Activated T-helper 17 cell treated with anti-CD3 and anti-CD28 coated beads, Interleukin-2, amount 50 U/mL, for 72 hours (primary cell): ENCODE results near the gene TMEM101. TPM values are rescaled to one million over a fixed set of nuclear protein-coding genes. Genes with fewer than 3 reads are reported as not detected.
A peak's percentile ranks its signal among the peaks of the same experiment; 100 is the strongest.
"Not testable (repeated sequence)": the region's sequence is repeated elsewhere in the genome, so short reads cannot be mapped to it uniquely, and the experiment has no call there.

Source experiments
- ATAC-seq: fragments of 150-1000 bp; cut with Tn5 transposase; replicated peaks from 2 replicates; pipeline ENCODE4 v1.10.0; 2021; ENCODE audit warnings: mild to moderate bottlenecking, moderate library complexity
- H3K27ac Mint-ChIP-seq: one replicate; pipeline ENCODE4 v1.8.0; 2022; ENCODE audit warnings: mixed read lengths
- H3K27me3 Mint-ChIP-seq: one replicate; pipeline ENCODE4 v1.8.0; 2022; ENCODE audit warnings: mixed read lengths
- H3K36me3 Mint-ChIP-seq: one replicate; pipeline ENCODE4 v1.8.0; 2022; ENCODE audit warnings: low read depth, mild to moderate bottlenecking, mixed read lengths
- H3K4me1 Mint-ChIP-seq: one replicate; pipeline ENCODE4 v1.8.0; 2022; ENCODE audit warnings: mixed read lengths
- H3K4me3 Mint-ChIP-seq: one replicate; pipeline ENCODE4 v1.8.0; 2022; ENCODE audit warnings: mild to moderate bottlenecking, mixed read lengths
- H3K9me3 Mint-ChIP-seq: one replicate; pipeline ENCODE4 v1.8.0; 2022; ENCODE audit warnings: mixed read lengths
- total RNA-seq, 2 donors: library from RNA; stranded (reverse); gene quantifications; one replicate each; pipeline ENCODE4 v1.2.3, GENCODE V29; 2022

Gene TMEM101
- total RNA-seq, 2 donors from 2014 or later: 33.0 to 35.1 TPM

DNA sequence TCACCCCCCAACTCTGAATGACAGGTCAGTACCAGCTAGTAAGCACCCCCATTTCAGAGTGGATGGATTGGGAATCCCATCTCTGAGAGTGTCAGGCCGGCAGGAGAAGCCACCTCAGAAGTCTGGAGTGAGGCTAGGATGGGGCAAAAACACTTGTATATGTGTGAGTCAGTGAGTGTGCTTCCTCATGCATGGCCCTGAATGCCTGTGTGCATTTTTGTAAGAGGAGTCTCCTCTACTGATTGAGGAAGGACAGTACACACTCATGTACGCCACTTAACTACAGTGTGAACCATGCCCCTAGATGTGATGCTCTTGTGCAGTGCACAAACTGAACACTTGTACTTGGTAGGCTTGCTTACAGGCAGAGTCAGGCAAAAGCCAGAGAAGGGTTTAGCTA lies 32.6 kb downstream of the TMEM101 start:
- H3K27ac Mint-ChIP-seq: no peak overlapping the region
- no peaks in the 10 kb centered on the region for H3K4me1 Mint-ChIP-seq
- no peaks in the 10 kb centered on the region for H3K9me3 Mint-ChIP-seq
- H3K4me3 Mint-ChIP-seq: peak overlapping the region; percentile 27
- peaks cover 22% of the 10 kb centered on the region for H3K27me3 Mint-ChIP-seq
- no peak for ATAC-seq
- H3K36me3 Mint-ChIP-seq: no peaks in the 10 kb centered on the region

DNA sequence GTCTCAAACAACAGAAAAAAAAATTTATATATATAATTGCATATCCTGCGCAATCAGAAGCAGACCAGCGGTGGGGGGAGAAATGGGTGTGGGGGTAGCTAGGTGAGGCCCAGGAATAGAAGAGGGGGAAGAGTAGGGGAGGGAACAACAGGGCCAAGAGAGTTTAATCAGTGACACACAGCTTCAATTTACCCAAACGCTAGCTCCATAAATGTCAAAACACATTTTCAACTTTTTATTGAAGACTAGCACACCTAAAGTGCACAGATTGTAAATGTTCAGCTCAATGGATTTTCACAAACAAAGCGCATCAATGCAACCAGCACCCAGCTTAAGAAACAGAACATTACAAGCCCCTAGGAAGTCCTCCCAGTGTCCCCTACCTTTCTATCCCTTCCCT lies 35.1 kb downstream of the TMEM101 start:
- ATAC-seq: no peak
- H3K36me3 Mint-ChIP-seq: no peaks in the 10 kb centered on the region
- H3K27ac Mint-ChIP-seq: no peak overlapping the region
- H3K9me3 Mint-ChIP-seq: no peaks in the 10 kb centered on the region
- no peaks in the 10 kb centered on the region for H3K4me1 Mint-ChIP-seq
- H3K27me3 Mint-ChIP-seq: peaks cover 22% of the 10 kb centered on the region
- H3K4me3 Mint-ChIP-seq: no peak overlapping the region

DNA sequence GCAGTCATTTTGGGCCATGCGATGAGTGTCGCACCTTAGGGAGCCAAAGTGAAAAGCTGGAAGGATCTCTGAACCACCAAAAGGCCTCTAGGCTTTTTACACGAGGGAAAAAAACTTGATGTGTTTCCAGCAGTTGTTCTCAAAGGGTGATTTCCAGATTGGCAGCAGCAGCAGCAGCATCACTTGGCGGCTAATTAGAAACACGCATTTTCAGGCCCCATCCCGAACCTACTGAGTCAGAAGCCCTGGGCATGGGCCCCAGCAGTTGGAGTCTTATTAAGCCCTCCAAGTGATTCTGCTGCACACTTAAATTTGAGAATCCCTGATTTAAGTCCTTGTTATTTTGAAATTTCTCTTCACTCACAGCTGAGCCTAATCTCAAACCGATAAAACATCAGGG lies 35.8 kb downstream of the TMEM101 start:
- peaks cover 22% of the 10 kb centered on the region for H3K27me3 Mint-ChIP-seq
- no peaks in the 10 kb centered on the region for H3K9me3 Mint-ChIP-seq
- H3K27ac Mint-ChIP-seq: no peak overlapping the region
- no peaks in the 10 kb centered on the region for H3K4me1 Mint-ChIP-seq
- ATAC-seq: no peak
- no peaks in the 10 kb centered on the region for H3K36me3 Mint-ChIP-seq
- no peak overlapping the region for H3K4me3 Mint-ChIP-seq

DNA sequence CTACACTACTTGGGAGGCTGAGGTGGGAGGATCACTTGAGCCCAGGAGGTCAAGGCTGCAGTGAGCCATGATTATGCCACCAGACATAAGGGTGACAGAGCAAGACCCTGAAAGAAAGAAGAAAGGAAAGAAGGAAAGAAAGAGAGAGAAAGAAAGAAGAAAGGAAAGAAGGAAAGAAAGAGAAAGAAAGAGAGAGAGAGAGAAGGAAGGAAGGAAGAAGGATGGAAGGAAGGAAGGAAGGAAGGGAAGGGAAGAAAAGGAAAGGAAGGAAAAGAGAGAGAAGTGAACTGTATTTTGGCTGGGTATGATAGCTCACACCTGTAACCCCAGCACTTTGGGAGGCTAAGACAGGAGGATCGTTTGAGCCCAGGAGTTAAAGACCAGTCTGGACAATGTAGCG lies 36.7 kb downstream of the TMEM101 start:
- Mint-ChIP-seq H3K27ac (no peak overlapping the region), H3K4me1 (no peaks in the 10 kb centered on the region), H3K27me3 (peaks cover 20% of the 10 kb centered on the region), H3K4me3 (no peak overlapping the region), H3K9me3 (no peaks in the 10 kb centered on the region), H3K36me3 (no peaks in the 10 kb centered on the region)
- no peak for ATAC-seq

DNA sequence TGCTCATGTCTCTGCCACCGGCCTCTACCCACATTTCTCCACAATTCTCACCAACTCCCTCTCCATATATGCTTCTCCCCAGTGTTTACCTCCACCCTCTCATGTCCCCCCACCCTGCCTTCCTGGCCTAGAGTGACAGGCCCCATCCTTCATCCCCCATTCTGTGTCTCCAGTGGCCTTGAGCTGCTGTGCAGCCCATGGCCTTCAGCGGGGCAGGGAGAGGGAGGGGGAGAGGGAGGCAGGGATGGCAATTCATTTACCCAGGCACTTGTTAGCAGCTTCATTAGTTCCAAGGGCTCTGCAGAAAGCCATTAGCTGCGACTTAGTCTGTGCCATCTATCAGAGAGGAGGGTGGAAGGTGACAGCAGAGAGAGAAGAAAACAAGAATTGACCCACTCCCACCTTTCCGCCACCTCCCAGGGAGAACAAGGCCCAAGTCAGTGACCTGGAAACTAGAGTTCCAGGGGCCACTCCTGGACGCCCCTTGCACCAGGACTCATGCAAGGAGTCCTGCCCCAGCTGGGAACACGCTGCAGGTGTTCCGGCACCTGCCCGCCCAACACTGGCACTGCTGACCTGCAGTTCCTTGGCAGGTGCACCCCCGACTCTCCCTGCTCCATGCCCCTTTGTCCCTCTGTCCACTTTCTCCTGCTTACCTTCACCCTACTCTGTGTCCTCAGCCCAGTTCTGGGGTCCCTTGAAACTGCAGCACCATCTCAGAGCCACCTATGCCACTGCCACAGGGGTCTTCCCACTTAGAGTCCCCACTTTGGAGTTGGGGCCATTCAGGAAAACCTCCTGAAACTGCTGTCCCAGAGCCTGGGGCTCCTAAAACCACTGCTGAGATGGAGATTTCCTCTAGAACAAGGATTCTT lies 37.6 kb downstream of the TMEM101 start:
- Mint-ChIP-seq H3K4me3 (no peak overlapping the region), H3K27me3 (peaks cover 13% of the 10 kb centered on the region), H3K27ac (no peak overlapping the region), H3K4me1 (no peaks in the 10 kb centered on the region), H3K9me3 (no peaks in the 10 kb centered on the region), H3K36me3 (no peaks in the 10 kb centered on the region)
- ATAC-seq: no peak

DNA sequence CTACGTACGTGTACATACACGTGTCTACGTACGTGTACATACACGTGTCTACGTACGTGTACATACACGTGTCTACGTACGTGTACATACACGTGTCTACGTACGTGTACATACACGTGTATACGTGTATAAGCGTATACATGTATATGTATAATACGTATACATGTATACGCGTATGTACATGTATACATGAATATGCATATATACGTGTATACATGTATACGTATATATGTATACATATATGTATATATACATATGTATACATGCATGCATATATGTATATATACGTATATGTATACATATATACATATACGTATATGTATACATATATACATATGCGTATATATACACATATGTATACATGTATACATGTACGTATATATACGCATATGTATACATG lies 38.9 kb downstream of the TMEM101 start:
- Mint-ChIP-seq H3K9me3 (no peaks in the 10 kb centered on the region), H3K4me1 (no peaks in the 10 kb centered on the region), H3K36me3 (no peaks in the 10 kb centered on the region)

DNA sequence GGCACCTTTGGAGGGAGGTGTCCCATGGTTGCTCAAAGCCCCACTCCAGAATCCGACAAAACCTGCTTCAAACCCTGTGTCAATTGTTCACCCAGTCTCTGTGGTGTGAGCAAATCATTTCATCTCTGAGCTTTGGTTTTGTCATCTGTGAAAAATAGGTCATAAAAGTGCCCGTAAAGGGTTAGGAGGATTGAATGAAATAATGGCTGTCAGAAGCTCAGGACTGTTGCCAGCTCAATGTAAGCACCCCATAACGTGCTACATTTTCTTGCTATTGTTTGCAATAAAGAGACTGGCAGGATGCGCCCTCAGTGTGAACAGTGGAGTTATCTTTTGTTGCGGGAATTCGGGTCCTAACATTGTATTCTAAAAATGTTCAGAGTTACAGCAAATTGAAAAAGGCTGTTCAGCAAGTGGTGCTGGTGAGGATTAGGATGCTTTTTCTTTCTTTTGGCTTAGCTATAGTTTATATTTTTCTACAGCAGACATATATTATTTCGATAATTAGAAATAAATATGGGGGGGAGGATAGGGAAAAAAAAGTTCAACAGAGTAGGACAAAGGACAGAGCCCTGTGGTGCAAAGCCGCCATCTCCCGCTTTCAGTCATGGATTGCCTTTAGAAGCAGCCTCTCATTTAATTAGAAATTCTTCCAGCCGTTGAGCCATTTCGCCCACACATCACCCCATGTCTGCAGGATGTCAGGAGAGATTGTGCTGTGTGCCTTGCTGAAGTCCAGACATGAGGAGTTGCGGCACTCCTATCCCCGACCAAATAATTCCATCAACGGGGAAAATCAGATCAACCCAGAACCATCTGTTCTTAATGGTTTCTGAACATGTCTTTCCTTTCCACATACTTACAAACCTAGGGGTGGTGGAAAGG lies 40.1 kb downstream of the TMEM101 start:
- Mint-ChIP-seq H3K36me3 (no peaks in the 10 kb centered on the region), H3K9me3 (no peaks in the 10 kb centered on the region), H3K27me3 (no peaks in the 10 kb centered on the region), H3K4me3 (no peak overlapping the region), H3K27ac (no peak overlapping the region), H3K4me1 (no peaks in the 10 kb centered on the region)
- no peak for ATAC-seq

More for the DNA sequence above, 38.9 kb downstream of the TMEM101 start:
- peaks cover 3% of the 10 kb centered on the region for H3K27me3 Mint-ChIP-seq
- H3K27ac Mint-ChIP-seq: no peak overlapping the region
- no peak overlapping the region for H3K4me3 Mint-ChIP-seq
- no peak for ATAC-seq

DNA sequence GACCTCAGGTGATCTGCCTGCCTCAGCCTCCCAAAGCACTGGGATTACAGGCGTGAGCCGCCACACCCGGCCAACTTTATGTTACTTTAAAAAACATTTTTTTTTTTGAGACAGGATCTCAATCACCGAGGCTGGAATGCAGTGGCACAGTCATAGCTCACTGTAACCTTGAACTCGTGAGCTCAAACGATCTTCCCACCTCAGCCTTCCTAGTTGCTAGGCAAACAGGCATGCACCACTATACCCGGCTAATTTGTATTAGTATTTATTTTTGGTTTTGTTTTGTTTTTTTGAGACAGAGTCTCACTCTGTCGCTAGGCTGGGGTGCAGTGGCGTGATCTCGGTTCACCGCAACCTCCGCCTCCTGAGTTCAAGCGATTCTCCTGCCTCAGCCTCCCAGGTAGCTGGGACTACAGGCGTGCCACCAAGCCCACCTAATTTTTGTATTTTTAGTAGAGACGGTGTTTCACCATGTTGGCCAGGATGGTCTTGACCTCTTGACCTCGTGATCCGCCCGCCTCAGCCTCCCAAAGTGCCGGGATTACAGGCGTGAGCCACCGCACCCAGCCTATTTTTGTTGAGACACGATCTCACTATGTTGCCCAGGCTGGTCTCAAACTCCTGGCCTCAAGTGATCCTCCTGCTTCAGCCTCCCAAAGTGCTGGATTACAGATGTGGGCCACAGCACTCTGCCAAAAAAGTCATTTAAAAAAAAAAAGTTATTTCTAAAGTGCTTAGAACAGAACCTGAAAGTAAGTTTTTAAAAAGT lies 42.1 kb downstream of the TMEM101 start:
- ATAC-seq, H3K9me3 Mint-ChIP-seq, H3K4me1 Mint-ChIP-seq, H3K27ac Mint-ChIP-seq, H3K4me3 Mint-ChIP-seq, H3K27me3 Mint-ChIP-seq, H3K36me3 Mint-ChIP-seq: not testable (repeated sequence)

DNA sequence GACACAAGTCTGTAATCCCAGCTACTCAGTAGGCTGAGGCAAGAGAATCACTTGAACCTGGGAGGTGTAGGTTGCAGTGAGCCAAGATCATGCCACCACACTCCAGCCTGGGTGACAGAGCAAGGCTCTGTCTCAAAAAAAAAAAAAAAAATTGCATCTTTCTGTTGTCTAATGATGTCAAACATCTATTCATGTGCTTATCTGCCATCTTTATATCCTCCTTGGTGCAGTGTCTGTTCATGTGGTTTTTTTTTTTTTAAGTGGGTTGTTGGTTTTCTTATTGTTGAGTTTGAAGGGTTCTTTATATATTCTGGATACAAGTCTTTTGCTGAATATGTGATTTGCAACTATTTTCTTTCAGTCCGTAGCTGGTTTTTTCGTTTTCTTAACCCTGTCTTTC lies 43.3 kb downstream of the TMEM101 start:
- not testable (repeated sequence) for ATAC-seq, H3K4me1 Mint-ChIP-seq, H3K27me3 Mint-ChIP-seq, H3K9me3 Mint-ChIP-seq, H3K4me3 Mint-ChIP-seq, H3K36me3 Mint-ChIP-seq, H3K27ac Mint-ChIP-seq

DNA sequence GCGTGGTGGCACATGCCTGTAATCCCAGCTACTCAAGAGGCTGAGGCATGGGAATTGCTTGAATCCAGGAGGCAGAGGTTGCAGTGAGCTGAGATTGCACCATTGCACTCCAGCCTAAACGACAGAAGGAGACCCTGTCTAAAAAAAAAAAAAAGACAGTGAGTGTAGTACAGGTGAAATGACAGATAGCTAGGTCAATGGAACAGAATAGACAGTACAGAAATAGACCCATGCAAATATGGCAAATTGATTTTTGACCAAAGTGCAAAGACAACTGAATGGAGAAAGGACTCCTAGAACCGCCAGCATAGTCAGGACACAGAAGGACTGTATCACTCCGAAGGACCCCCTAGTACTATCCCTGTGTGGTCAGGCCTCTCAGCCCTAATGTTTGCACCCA lies 44.4 kb downstream of the TMEM101 start:
- Mint-ChIP-seq H3K27ac (no peak overlapping the region), H3K27me3 (peaks cover 3% of the 10 kb centered on the region), H3K36me3 (no peaks in the 10 kb centered on the region), H3K4me1 (no peaks in the 10 kb centered on the region), H3K4me3 (no peak overlapping the region), H3K9me3 (no peaks in the 10 kb centered on the region)
- ATAC-seq: no peak

DNA sequence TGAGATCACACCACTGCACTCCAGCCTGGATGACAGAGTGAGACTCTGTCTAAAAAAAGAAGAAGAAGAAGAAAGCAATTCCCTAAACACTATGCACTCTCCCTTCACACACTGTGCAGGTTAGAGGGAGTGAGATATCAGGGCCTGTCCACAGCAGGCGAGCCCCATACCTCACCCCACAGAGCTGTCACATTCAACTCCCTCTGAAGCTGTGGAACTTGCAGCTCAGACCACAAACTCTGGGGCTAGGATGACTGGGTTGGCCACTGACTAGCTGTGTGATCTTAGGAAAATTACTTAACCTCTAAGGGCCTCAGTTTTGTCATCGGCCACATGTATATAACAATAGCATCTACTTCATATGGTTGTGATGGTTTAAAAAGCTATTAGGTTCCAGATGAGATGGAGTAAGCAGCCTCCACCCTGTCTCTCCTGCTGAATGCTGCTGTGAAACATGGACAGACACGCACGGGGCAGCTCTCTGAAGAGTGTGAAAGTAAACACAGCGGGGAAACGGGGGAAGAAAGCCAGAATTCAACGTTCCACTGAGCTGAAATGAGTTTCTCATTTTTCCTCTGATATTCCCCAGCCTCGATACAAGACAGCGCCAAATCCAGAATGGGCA lies 47.4 kb downstream of the TMEM101 start:
- ATAC-seq: peak; percentile 66
- H3K4me3 Mint-ChIP-seq: no peak overlapping the region
- no peaks in the 10 kb centered on the region for H3K36me3 Mint-ChIP-seq
- no peaks in the 10 kb centered on the region for H3K9me3 Mint-ChIP-seq
- H3K4me1 Mint-ChIP-seq: no peaks in the 10 kb centered on the region
- H3K27me3 Mint-ChIP-seq: peaks cover 3% of the 10 kb centered on the region
- H3K27ac Mint-ChIP-seq: no peak overlapping the region

DNA sequence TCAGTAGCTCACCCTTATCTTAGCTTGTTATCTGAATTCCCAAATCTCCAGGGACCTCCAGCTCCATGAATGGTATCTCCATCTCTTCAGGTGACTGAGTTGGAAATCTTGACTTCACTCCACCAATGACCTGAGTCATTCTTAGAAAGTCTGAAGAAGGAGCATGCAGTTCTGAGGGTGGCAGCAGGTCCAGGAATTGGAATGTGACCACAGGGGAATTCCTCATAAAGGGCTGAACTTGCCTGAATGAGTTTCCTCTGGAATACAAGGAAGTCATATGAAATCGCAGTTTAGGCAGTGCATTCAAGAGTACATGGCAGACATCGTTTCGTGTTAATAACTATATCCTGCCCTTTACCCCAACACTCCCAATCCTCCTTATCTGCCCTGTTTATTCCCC lies 48.5 kb downstream of the TMEM101 start:
- Mint-ChIP-seq H3K27me3 (peaks cover 8% of the 10 kb centered on the region), H3K36me3 (no peaks in the 10 kb centered on the region), H3K27ac (no peak overlapping the region), H3K4me1 (no peaks in the 10 kb centered on the region), H3K9me3 (no peaks in the 10 kb centered on the region), H3K4me3 (no peak overlapping the region)
- ATAC-seq: no peak

DNA sequence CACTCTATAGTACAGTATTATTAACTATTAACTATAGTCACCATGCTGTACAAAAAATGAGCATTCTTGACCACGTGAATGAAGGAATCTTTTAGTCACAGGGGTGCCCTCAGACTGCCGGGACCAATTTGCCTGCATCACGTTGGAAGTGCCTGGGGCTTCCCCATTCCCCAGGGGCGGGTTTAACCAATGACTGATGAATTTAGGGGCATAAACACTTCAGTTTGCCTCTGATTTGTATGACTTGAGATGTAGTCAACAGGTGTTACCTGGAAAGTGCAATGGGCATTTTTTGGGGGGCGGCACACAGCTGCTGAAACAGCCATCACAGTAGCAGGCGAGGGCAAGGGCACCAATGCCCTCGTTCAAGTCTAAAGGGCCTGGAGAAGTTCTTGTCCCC lies 52.3 kb downstream of the TMEM101 start:
- no peaks in the 10 kb centered on the region for H3K4me1 Mint-ChIP-seq
- peak; percentile 14 for ATAC-seq
- no peaks in the 10 kb centered on the region for H3K9me3 Mint-ChIP-seq
- H3K4me3 Mint-ChIP-seq: no peak overlapping the region
- H3K27me3 Mint-ChIP-seq: peaks cover 8% of the 10 kb centered on the region
- H3K36me3 Mint-ChIP-seq: no peaks in the 10 kb centered on the region
- H3K27ac Mint-ChIP-seq: no peak overlapping the region

DNA sequence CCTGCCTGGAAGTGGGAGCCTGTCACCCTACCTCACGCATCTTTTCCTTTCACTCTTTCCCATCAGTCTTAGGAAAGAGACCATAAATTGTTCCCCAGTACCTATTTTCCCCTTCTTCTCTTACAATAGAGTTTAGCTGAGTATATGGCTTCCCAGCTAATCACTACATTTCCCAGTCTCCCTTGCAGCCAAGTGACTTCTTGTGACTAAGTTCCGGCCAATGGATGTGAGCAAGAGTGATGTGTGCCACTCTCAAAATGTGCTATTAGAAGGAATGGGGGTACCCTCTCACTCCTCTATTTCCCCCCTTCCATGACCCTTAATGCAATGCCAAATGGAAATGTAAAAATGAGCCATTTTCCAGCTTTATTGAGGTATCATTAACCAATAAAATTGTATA lies 52.8 kb downstream of the TMEM101 start:
- Mint-ChIP-seq H3K27me3 (peaks cover 8% of the 10 kb centered on the region), H3K27ac (peak overlapping the region; percentile 25), H3K4me3 (no peak overlapping the region), H3K9me3 (no peaks in the 10 kb centered on the region), H3K4me1 (no peaks in the 10 kb centered on the region), H3K36me3 (no peaks in the 10 kb centered on the region)
- ATAC-seq: no peak
